Measurements from ENCODE around the gene AP3S2.

The AP3S2 gene

GRCh38 chr15:89830639-89831038 is 63.2 kb downstream of the AP3S2 start:
- no peak for DNase-seq

GRCh38 chr15:89829616-89830440 is 64.0 kb downstream of the AP3S2 start:
- DNase-seq, result no peak

DNA sequence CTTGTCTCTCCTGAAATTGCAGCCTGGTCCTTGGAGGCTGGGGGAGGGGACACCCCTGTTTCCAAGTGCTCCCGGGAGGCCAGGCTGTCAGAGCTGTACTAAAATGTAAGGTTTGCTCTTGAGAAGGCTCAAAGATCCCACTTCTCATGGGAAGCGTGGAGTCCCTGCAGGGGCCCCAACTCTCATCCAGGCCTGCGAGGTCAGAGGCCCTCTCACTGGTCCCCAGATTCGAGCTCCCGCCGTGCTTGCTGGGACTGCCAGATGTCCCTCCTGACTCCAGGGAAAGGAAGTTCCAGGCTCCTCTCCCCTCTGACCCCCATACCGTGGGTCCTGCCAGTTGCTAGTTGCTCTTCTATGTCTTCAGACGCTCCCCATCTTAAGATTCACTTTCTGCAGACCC is 64.6 kb downstream of the AP3S2 start:
- DNase-seq, result no peak

DNA sequence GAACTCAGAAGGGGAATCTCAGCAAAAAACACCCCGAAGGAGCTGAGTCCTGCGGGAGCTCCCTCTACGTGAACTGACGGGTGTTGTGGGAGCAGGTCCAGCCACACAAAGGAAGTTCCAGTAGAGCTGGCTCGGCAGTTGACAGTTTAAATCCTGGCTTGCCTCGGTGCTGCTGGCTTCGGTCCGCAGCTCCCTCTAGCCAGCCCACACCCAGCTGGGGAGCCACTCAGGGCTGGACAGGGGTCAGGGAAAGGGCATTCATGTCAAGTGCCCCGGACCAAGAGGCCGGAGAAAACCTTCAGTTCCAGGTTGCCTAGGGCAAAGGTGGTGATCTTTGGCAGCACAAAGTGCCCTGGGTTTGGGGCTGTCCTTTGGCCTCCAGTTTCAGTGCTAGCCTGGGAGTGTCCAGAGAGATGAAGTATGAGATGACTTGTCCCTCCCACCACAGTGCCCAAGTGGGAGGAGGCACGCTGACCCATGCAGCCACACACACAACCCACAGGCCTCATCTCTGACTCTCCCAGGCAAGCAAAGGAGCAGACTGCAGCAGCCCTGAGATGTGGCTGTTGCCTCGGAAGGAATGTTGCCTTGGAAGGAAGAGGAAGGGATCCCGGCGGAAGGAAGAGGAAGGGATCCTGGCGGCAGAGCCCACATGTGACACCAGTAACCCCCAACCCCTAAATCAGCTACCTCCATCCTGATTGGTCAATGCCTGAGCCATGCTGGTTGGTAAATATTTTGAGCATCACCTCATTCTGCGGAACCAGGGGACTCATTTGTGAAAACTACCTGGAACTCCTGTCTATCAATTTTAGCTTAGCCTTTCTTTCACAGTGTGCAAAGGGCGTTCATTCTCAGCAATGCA is 65.3 kb downstream of the AP3S2 start:
- DNase-seq, result no peak

DNA sequence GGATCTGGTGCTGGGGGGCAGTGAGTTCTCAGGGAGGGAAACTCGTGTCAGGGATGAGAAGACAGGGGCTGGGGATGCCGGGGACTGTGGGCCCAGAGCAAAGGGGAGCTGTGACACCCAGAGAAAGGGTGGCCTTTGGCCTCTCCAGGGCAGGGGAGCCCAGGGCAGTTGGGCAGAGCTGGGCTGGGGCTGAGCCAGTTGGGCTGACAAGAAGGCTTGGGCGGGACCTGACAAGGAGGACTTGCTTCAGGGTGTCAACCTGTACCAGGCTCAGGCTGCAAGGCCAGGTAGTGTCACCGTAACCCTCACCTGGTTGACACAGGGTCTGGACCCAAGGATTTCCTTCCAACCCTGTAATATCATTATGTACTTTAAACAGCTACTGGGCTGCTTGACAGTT is 66.0 kb downstream of the AP3S2 start:
- no peak for DNase-seq

- DNase-seq, result no peak
Observed at GRCh38 chr15:89826671-89827655, 66.8 kb downstream of the AP3S2 start.

DNA sequence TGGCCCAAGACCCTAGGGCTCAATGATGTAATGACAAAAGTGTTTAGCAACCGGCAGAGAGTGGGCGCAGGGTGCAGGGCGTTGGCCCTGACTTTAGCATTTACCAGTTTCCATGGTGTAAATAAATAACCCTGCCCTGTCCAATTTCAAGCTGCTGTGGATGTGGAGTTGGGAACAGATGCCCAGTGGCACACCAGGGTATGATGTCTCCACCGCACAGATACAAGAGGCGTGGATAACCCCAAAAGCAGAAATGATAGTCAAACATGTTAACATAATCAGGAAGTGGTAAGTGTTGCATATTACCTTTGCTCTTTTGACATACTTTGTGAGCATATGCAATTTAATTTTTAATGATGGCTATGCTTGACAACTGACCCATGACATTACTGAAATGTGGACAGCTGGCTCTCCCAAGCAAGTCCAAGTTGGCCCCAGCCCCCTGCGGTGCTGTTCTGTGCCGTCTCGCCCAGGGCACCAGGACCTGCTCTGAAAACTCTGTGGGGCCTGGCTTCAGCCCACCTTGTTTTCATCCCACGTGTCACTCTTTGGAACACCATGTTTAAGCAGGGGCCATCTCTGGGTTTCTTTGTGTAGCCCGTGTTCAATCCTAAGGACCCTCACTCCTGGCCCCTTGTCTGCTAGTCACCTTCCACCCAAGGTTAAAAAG is 68.4 kb downstream of the AP3S2 start:
- DNase-seq, result no peak

GRCh38 chr15:89824607-89824867 is 69.3 kb downstream of the AP3S2 start:
- no peak for DNase-seq

DNA sequence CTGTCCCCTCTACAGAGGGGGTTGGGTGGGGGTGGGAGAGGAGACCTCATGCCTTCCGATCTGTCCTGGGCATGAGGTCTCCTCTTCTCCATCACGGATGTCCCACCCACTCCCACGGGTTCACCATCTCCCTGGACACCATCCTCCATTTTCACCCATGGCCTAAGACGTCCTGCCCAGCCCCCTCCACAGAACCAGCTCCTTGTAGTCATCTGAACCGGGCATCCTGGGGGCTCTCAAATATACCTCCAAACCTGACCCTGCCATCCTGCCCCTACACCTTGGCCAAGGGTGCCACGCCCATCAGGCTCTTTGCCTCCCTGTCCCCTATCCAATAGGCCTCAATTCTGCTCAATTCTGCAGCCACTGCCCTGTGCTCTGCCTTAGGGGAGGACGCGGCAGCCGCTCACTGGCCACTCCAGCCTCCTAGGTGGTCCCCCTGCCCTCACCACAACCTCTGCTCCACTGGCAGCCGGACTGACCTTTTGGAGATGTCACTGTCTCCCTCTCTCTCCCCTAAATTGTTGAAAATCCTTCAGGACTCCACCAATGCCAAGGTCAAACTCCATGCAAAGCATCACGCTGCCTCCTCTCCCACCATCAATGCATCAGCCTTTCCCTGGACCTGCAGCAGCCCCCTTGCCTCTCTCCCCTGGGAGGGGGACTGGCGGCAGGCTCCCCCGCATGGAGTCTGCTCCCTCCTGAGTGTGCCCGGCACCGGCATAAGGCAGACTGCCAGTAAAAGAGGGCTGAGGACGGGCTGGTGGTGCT is 69.8 kb downstream of the AP3S2 start:
- no peak for DNase-seq

DNA sequence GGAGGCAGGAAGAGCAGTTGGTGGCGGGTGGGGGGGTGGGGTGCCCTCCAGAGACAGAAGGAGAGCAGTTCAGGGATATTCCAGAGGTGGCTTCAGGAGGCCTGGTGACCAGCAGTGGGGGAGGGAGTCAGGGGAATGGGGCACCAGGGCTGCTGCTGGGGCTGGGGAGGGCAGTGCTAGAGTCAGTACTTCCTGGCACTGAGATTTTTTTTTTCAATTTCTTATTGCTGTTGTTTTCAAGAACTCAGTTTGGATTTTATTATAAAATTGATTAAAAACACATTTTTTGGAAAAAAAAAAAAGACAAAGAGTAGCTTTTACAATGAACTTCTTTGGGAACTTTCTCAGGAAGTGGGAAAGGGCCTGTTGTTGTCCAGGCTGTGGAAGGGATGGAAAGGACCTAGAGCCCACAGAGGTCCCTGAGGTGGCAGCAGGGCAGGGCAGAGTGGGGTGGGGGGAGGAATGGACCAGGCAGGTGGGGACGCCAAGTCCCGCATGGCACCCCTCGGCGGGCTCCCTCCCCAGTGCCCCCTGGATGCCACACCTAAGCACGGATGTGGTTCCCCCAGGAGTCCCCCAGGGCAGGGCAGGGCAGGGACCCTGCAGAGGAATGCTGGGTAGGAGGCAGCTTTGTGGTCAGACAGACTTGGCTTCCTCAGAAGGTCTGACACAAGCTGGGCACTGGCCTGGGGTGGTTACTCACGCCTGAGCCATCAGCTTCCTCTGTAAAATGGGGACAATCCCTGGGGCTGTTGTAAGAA is 70.7 kb downstream of the AP3S2 start:
- DNase-seq, result no peak

GRCh38 chr15:89822611-89822950 is 71.2 kb downstream of the AP3S2 start:
- no peak for DNase-seq

DNA sequence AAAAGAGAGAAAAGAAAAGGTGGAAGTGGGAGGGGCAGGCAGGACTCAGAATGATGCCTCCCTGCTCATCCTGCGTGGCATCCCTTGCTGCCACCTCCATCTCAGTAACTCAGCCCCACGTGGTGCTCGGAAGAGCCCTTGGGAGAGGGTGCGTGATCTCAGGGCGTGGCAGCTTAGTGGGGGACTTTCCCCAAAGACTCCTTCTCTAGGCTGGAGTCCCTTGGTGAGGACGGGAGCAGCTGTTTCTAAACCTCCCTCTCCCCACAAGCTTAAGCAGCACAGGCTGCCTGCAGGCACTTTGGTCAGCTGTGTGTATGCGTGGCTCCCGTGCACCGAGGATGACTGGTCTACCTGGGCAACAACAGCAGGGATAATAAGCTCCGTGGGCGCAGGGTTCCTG is 71.8 kb downstream of the AP3S2 start:
- DNase-seq, result no peak

- DNase-seq, result no peak
Observed at GRCh38 chr15:89820666-89821611, 72.9 kb downstream of the AP3S2 start.

GRCh38 chr15:89818287-89818686 is 75.5 kb downstream of the AP3S2 start:
- no peak for DNase-seq

GRCh38 chr15:89817701-89818280 is 76.0 kb downstream of the AP3S2 start:
- no peak for DNase-seq

DNA sequence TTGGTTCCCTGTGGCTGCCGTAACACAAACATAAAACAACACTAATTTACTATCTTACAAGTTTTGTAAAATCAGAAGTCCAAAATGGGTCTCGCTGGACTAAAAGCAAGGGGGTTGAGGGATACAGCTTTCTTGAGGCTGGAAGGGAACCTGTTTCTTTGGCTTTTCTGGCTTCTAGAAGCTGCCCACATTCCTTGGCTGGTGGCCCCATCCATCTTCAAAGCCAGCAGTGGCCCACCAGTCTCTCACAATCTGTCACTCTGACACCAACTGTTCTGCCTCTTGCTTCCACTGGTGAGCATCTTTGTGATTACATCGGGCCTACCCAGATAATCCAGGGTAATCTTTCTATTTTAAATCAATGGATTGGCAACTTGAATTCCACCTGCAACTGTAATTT is 78.0 kb downstream of the AP3S2 start:
- no peak for DNase-seq

- DNase-seq, result no peak
Observed at GRCh38 chr15:89814112-89814742, 79.6 kb downstream of the AP3S2 start.

DNA sequence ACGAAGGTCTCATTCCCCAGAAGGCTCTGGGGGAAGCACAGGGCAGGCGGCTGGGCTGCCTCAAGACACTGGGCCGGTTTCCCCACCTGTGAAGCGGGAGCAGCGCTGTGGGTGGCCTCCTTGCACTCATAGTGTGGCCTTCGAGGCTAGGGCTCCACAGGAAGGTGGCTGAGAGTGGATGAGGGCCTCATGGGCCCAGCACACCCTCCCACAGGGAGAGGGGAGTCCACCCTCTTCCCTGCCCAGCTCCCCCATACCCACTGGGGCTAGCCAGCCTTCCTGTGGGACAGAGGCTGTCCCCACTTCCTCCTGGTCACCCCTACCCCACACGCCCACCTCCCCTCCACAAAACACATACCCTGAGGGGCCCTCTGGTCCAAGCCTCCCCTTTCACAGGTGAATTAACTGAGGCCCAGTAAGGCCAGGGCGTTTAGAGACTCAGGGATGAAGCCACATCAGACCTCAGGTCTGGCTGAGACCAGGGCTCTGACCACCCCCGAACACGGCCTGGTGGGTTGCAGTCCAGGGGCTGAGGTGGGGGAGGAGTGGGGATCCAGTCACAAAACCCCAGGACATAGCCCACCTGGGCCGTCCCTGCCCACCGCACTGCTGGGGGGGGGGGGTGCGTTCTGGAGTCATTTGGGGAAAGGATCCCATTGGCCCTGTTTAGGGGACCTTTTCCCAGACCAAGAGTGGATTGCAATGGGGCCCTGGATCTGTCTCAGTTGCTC is 80.2 kb downstream of the AP3S2 start:
- no peak for DNase-seq

Data from stimulated activated CD4-positive, alpha-beta T cell treated with anti-CD3 and anti-CD28 coated beads, Interleukin-4, amount 100 ng/mL, for 24 hours (primary cell).